OCI-LY1 (cell line): Measurements from ENCODE around the gene PATL1.

Source experiments
- H2AFZ ChIP-seq: fragments of 200-600 bp; sonication (generic), shearing (Covaris generic); 2 replicates; pipeline ENCODE4 v1.6.0; 2014; ENCODE audit warnings: antibody characterized with exemption, mild to moderate bottlenecking, low read length
- H3F3A ChIP-seq: fragments of 200-600 bp; sonication (generic), shearing (Covaris generic); 2 replicates; pipeline ENCODE4 v1.6.0; 2014; ENCODE audit warnings: mild to moderate bottlenecking, antibody characterized with exemption, low read length, moderate library complexity; ENCODE audit not compliant: insufficient read depth
- H3K27ac ChIP-seq: fragments of 200-600 bp; sonication (generic); 2 replicates; pipeline ENCODE4 v1.5.1; 2014; ENCODE audit warnings: low read length, mixed run types, mild to moderate bottlenecking, low read depth; ENCODE audit not compliant: poor library complexity, severe bottlenecking
- H3K27me3 ChIP-seq: fragments of 200-600 bp; sonication (generic); 2 replicates; pipeline ENCODE4 v1.6.0; 2014; ENCODE audit warnings: antibody characterized with exemption, mild to moderate bottlenecking, low read length, moderate library complexity; ENCODE audit not compliant: insufficient read depth
- H3K36me3 ChIP-seq: fragments of 200-600 bp; sonication (generic); 2 replicates; pipeline ENCODE4 v1.6.1; 2014; ENCODE audit warnings: mild to moderate bottlenecking, antibody characterized with exemption, low read length, moderate library complexity, mixed read lengths; ENCODE audit not compliant: insufficient read depth
- H3K4me1 ChIP-seq: fragments of 200-600 bp; sonication (generic); 2 replicates; pipeline ENCODE4 v1.5.1; 2014; ENCODE audit warnings: mild to moderate bottlenecking, low read length, moderate library complexity; ENCODE audit not compliant: insufficient read depth, severe bottlenecking
- H3K4me2 ChIP-seq: fragments of 200-600 bp; sonication (generic), shearing (Covaris generic); 2 replicates; pipeline ENCODE4 v1.6.1; 2014; ENCODE audit warnings: low read length
- H3K4me3 ChIP-seq: fragments of 200-600 bp; sonication (generic); 2 replicates; pipeline ENCODE4 v1.5.1; 2014; ENCODE audit warnings: low read length, low read depth, mild to moderate bottlenecking, mixed read lengths; ENCODE audit not compliant: poor library complexity, severe bottlenecking
- H3K79me2 ChIP-seq: fragments of 200-600 bp; shearing (Covaris generic); 2 replicates; pipeline ENCODE4 v1.6.1; 2016; ENCODE audit warnings: mixed run types, low read length, mixed read lengths; ENCODE audit not compliant: insufficient read depth
- H3K9ac ChIP-seq: fragments of 200-600 bp; sonication (generic), shearing (Covaris generic); 2 replicates; pipeline ENCODE4 v1.6.1; 2014; ENCODE audit warnings: mild to moderate bottlenecking, low read length, mixed read lengths
- H3K9me2 ChIP-seq: fragments of 200-600 bp; sonication (generic), shearing (Covaris generic); 2 replicates; pipeline ENCODE4 v1.6.1; 2014; ENCODE audit warnings: low read depth, mild to moderate bottlenecking, low read length, mixed read lengths
- H3K9me3 ChIP-seq: fragments of 200-600 bp; shearing (Covaris generic); 2 replicates; pipeline ENCODE4 v1.6.1; 2014; ENCODE audit warnings: low read length, mixed read lengths
- H4K20me1 ChIP-seq: fragments of 200-600 bp; sonication (generic), shearing (Covaris generic); 2 replicates; pipeline ENCODE4 v1.6.0; 2016; ENCODE audit warnings: mild to moderate bottlenecking, low read length; ENCODE audit not compliant: insufficient read depth
- CTCF ChIP-seq: fragments of 200-600 bp; sonication (generic), shearing (Covaris generic); IDR thresholded peaks from 2 replicates; pipeline ENCODE4 v1.5.1; 2017; ENCODE audit warnings: mild to moderate bottlenecking, antibody characterized with exemption, low read length, moderate library complexity, mixed read lengths
- EZH2 ChIP-seq: fragments of 200-600 bp; sonication (generic), shearing (Covaris generic); IDR thresholded peaks from 2 replicates; pipeline ENCODE4 v1.8.0; 2017; ENCODE audit warnings: borderline replicate concordance, mixed run types, mild to moderate bottlenecking, antibody characterized with exemption, low read length, moderate library complexity, mixed read lengths

The PATL1 gene

GRCh38 chr11:59600636-59601035, 68.2 kb downstream of the PATL1 start:
- no peaks in the 10 kb centered on the region for H4K20me1 ChIP-seq
- TF ChIP-seq EZH2 = no peak
- no peak for TF ChIP-seq CTCF
- no peaks in the 10 kb centered on the region for H3K9me3 ChIP-seq
- H3K9me2 ChIP-seq = no peaks in the 10 kb centered on the region
- no peaks in the 10 kb centered on the region for H3K27me3 ChIP-seq
- H2AFZ ChIP-seq = no peak overlapping the region
- H3F3A ChIP-seq = no peaks in the 10 kb centered on the region
- H3K79me2 ChIP-seq = no peaks in the 10 kb centered on the region
- no peak overlapping the region for H3K4me3 ChIP-seq
- no peaks in the 10 kb centered on the region for H3K4me1 ChIP-seq
- H3K4me2 ChIP-seq = no peak overlapping the region
- no peak overlapping the region for H3K9ac ChIP-seq
- H3K36me3 ChIP-seq = peaks cover 85% of the 10 kb centered on the region
- no peak overlapping the region for H3K27ac ChIP-seq

- Histone ChIP-seq H4K20me1 (no peaks in the 10 kb centered on the region), H2AFZ (no peak overlapping the region), H3F3A (no peaks in the 10 kb centered on the region), H3K4me3 (no peak overlapping the region), H3K4me1 (no peaks in the 10 kb centered on the region), H3K79me2 (no peaks in the 10 kb centered on the region), H3K4me2 (no peak overlapping the region), H3K9me2 (no peaks in the 10 kb centered on the region), H3K27ac (no peak overlapping the region), H3K36me3 (peaks cover 86% of the 10 kb centered on the region), H3K9ac (no peak overlapping the region), H3K9me3 (no peaks in the 10 kb centered on the region), H3K27me3 (no peaks in the 10 kb centered on the region)
- no peak for TF ChIP-seq CTCF
Observed at GRCh38 chr11:59600234-59600633, 68.6 kb downstream of the PATL1 start.

- TF ChIP-seq CTCF = no peak
- no peak for TF ChIP-seq EZH2
- Histone ChIP-seq H4K20me1 (no peaks in the 10 kb centered on the region), H3K27me3 (no peaks in the 10 kb centered on the region), H3K4me2 (no peak overlapping the region), H3K36me3 (peaks cover 97% of the 10 kb centered on the region), H3K9me3 (no peaks in the 10 kb centered on the region), H3K9me2 (no peaks in the 10 kb centered on the region), H3K4me3 (no peak overlapping the region), H3K9ac (no peak overlapping the region), H3K79me2 (no peaks in the 10 kb centered on the region), H3F3A (no peaks in the 10 kb centered on the region), H3K4me1 (no peaks in the 10 kb centered on the region), H2AFZ (no peak overlapping the region), H3K27ac (no peak overlapping the region)
Observed at GRCh38 chr11:59598961-59599360, 69.9 kb downstream of the PATL1 start.
